ENCODE data around the gene RECK. TPM values are rescaled to one million over a fixed set of nuclear protein-coding genes. Genes with fewer than 3 reads are reported as not detected.

RECK gene
- total RNA-seq, 1 experiment from 2014 or later: 10.1 TPM

GRCh38 chr9:36011379-36011778, 25.3 kb upstream of the RECK start:
- Histone ChIP-seq H3K9me3 (replicated peaks) (no peaks in the 10 kb centered on the region), H3K4me3 (no peak overlapping the region), H3K4me1 (peaks cover 10% of the 10 kb centered on the region), H3K27me3 (no peaks in the 10 kb centered on the region), H3K36me3 (no peaks in the 10 kb centered on the region), H3K27ac (no peak overlapping the region)
- no peak for DNase-seq

- Histone ChIP-seq H3K9me3 (replicated peaks) (no peaks in the 10 kb centered on the region), H3K27me3 (no peaks in the 10 kb centered on the region), H3K36me3 (no peaks in the 10 kb centered on the region), H3K4me3 (no peak overlapping the region), H3K27ac (no peak overlapping the region), H3K4me1 (peaks cover 1% of the 10 kb centered on the region; the same call in 1 of the 2 replicates)
- no peak for DNase-seq
Observed at GRCh38 chr9:36017278-36017677, 19.4 kb upstream of the RECK start.

- Histone ChIP-seq H3K4me3 (no peak overlapping the region), H3K4me1 (no peaks in the 10 kb centered on the region), H3K9me3 (replicated peaks) (no peaks in the 10 kb centered on the region), H3K36me3 (no peaks in the 10 kb centered on the region), H3K27me3 (no peaks in the 10 kb centered on the region), H3K27ac (no peak overlapping the region)
- DNase-seq: no peak
Observed at GRCh38 chr9:36018129-36018528, 18.6 kb upstream of the RECK start.

GRCh38 chr9:36018891-36019720, 17.6 kb upstream of the RECK start:
- H3K4me1 ChIP-seq: no peaks in the 10 kb centered on the region
- H3K4me3 ChIP-seq: no peak overlapping the region
- no peak overlapping the region for H3K27ac ChIP-seq
- no peaks in the 10 kb centered on the region for H3K36me3 ChIP-seq
- H3K27me3 ChIP-seq: no peaks in the 10 kb centered on the region
- H3K9me3 ChIP-seq (replicated peaks): no peaks in the 10 kb centered on the region
- DNase-seq: no peak

- Histone ChIP-seq H3K4me3 (no peak overlapping the region), H3K27ac (no peak overlapping the region), H3K9me3 (replicated peaks) (no peaks in the 10 kb centered on the region), H3K4me1 (no peaks in the 10 kb centered on the region), H3K27me3 (no peaks in the 10 kb centered on the region), H3K36me3 (no peaks in the 10 kb centered on the region)
- no peak for DNase-seq
Observed at GRCh38 chr9:36021968-36022367, 14.7 kb upstream of the RECK start.

GRCh38 chr9:36023260-36024048, 13.3 kb upstream of the RECK start:
- Histone ChIP-seq H3K4me1 (no peaks in the 10 kb centered on the region), H3K4me3 (no peak overlapping the region), H3K9me3 (replicated peaks) (no peaks in the 10 kb centered on the region), H3K36me3 (no peaks in the 10 kb centered on the region), H3K27ac (no peak overlapping the region), H3K27me3 (no peaks in the 10 kb centered on the region)
- peak; percentile 52 to 72 for DNase-seq

- no peak for DNase-seq
Observed at GRCh38 chr9:36025746-36026145, 11.0 kb upstream of the RECK start.

GRCh38 chr9:36029202-36029601, 7.5 kb upstream of the RECK start:
- Histone ChIP-seq H3K9me3 (replicated peaks) (no peaks in the 10 kb centered on the region), H3K4me3 (no peak overlapping the region), H3K4me1 (no peaks in the 10 kb centered on the region; the same call in 1 of the 2 replicates), H3K36me3 (no peaks in the 10 kb centered on the region), H3K27me3 (peaks cover 6% of the 10 kb centered on the region; the same call in 1 of the 2 replicates), H3K27ac (no peak overlapping the region)
- DNase-seq: no peak

More at GRCh38 chr9:36025746-36026145, 11.0 kb upstream of the RECK start:
- H3K27ac ChIP-seq: no peak overlapping the region
- no peaks in the 10 kb centered on the region; the same call in 1 of the 2 replicates for H3K4me1 ChIP-seq
- H3K9me3 ChIP-seq (replicated peaks): no peaks in the 10 kb centered on the region
- no peak overlapping the region for H3K4me3 ChIP-seq
- H3K27me3 ChIP-seq: no peaks in the 10 kb centered on the region
- H3K36me3 ChIP-seq: no peaks in the 10 kb centered on the region

- no peak overlapping the region for H3K27ac ChIP-seq
Observed at GRCh38 chr9:36029765-36030528, 6.8 kb upstream of the RECK start.

GRCh38 chr9:36030871-36031270, 5.8 kb upstream of the RECK start:
- Histone ChIP-seq H3K27ac (no peak overlapping the region), H3K4me3 (no peak overlapping the region), H3K27me3 (peaks cover 6% of the 10 kb centered on the region; the same call in 1 of the 2 replicates), H3K36me3 (no peaks in the 10 kb centered on the region), H3K4me1 (no peaks in the 10 kb centered on the region; the same call in 1 of the 2 replicates), H3K9me3 (replicated peaks) (no peaks in the 10 kb centered on the region)
- DNase-seq: no peak

More at GRCh38 chr9:36029765-36030528, 6.8 kb upstream of the RECK start:
- Histone ChIP-seq H3K4me3 (no peak overlapping the region), H3K4me1 (no peaks in the 10 kb centered on the region; the same call in 1 of the 2 replicates), H3K36me3 (no peaks in the 10 kb centered on the region), H3K9me3 (replicated peaks) (no peaks in the 10 kb centered on the region), H3K27me3 (peaks cover 6% of the 10 kb centered on the region; the same call in 1 of the 2 replicates)
- no peak for DNase-seq

GRCh38 chr9:36031774-36032555, 4.7 kb upstream of the RECK start:
- no peak for DNase-seq
- Histone ChIP-seq H3K27ac (no peak overlapping the region), H3K4me3 (no peak overlapping the region), H3K4me1 (no peaks in the 10 kb centered on the region; the same call in 1 of the 2 replicates), H3K9me3 (replicated peaks) (no peaks in the 10 kb centered on the region), H3K27me3 (peaks cover 6% of the 10 kb centered on the region; the same call in 1 of the 2 replicates), H3K36me3 (no peaks in the 10 kb centered on the region)

- Histone ChIP-seq H3K36me3 (no peaks in the 10 kb centered on the region; the same call in 1 of the 2 replicates), H3K9me3 (replicated peaks) (no peaks in the 10 kb centered on the region)
- DNase-seq: no peak
Observed at GRCh38 chr9:36033788-36034187, 2.9 kb upstream of the RECK start.

GRCh38 chr9:36034234-36034633, 2.5 kb upstream of the RECK start:
- H3K9me3 ChIP-seq (replicated peaks): no peaks in the 10 kb centered on the region
- H3K36me3 ChIP-seq: no peaks in the 10 kb centered on the region; the same call in 1 of the 2 replicates
- no peak overlapping the region for H3K4me3 ChIP-seq
- H3K27me3 ChIP-seq: peaks cover 6% of the 10 kb centered on the region; the same call in 1 of the 2 replicates
- no peak overlapping the region for H3K27ac ChIP-seq
- no peak for DNase-seq
- H3K4me1 ChIP-seq: peaks cover 3% of the 10 kb centered on the region; the same call in 1 of the 2 replicates

More at GRCh38 chr9:36033788-36034187, 2.9 kb upstream of the RECK start:
- Histone ChIP-seq H3K4me3 (no peak overlapping the region), H3K27me3 (peaks cover 6% of the 10 kb centered on the region; the same call in 1 of the 2 replicates), H3K4me1 (peaks cover 3% of the 10 kb centered on the region; the same call in 1 of the 2 replicates), H3K27ac (no peak overlapping the region)
